IMR-90 (cell line): ENCODE measurements around the gene ADAMTS13. TPM values are rescaled to one million over a fixed set of nuclear protein-coding genes. Genes with fewer than 3 reads are reported as not detected.

ENCODE experiments used
- ATAC-seq: fragments of 200-7000 bp; cut with Tn5 transposase; 2 replicates; pipeline ENCODE4 v1.9.1; 2020; ENCODE audit warnings: low read depth, mild to moderate bottlenecking, moderate library complexity
- BruUV-seq: library from RNA; stranded (reverse); fragments of 400-500 nt; replicated peaks from 2 replicates; lab custom pipeline; 2021; lab: Mats Ljungman, UMichigan
- CTCF ChIA-PET: fragments of 300-600 bp; formaldehyde crosslinking; extraction: SDS; loops from one replicate; lab custom pipeline; 2021; ENCODE audit warnings: antibody characterized with exemption; lab: Yijun Ruan, JAX
- POLR2A ChIA-PET: fragments of 300-600 bp; sonication (Branson Sonifier 250); formaldehyde crosslinking; loops from one replicate; lab custom pipeline; 2022; ENCODE audit warnings: antibody characterized with exemption; ENCODE audit not compliant: unreplicated experiment; lab: Charles Lee
- DNase-seq: peaks from one replicate; pipeline ENCODE4 v3.0.0; 2013
- H2AFZ ChIP-seq: replicated peaks from 2 replicates; pipeline ENCODE3; 2013; ENCODE audit warnings: low read length, mild to moderate bottlenecking; ENCODE audit not compliant: poor library complexity
- H2AK5ac ChIP-seq: 2 replicates; pipeline ENCODE4 v1.6.1; 2013; ENCODE audit warnings: low read depth, low read length, inconsistent platforms
- H2AK9ac ChIP-seq: replicated peaks from 2 replicates; pipeline ENCODE3; 2013; ENCODE audit warnings: mild to moderate bottlenecking, low read depth, low read length, moderate library complexity; ENCODE audit not compliant: poor library complexity
- H2BK120ac ChIP-seq: 2 replicates; pipeline ENCODE4 v1.6.1; 2013; ENCODE audit warnings: low read depth, low read length, inconsistent platforms
- H2BK15ac ChIP-seq: 3 replicates; pipeline ENCODE4 v1.6.1; 2013; ENCODE audit warnings: low read depth, low read length, inconsistent platforms
- H2BK20ac ChIP-seq: 2 replicates; pipeline ENCODE4 v1.6.1; 2013; ENCODE audit warnings: low read depth, mild to moderate bottlenecking, inconsistent platforms, low read length, moderate library complexity
- H2BK5ac ChIP-seq: 2 replicates; pipeline ENCODE4 v1.6.1; 2013; ENCODE audit warnings: mild to moderate bottlenecking, low read depth, low read length, inconsistent platforms; ENCODE audit not compliant: poor library complexity, severe bottlenecking
- H3K14ac ChIP-seq: replicated peaks from 2 replicates; pipeline ENCODE4 v1.6.1; 2013; ENCODE audit warnings: low read depth, low read length, inconsistent platforms
- H3K18ac ChIP-seq: 2 replicates; pipeline ENCODE4 v1.6.1; 2013; ENCODE audit warnings: low read depth, low read length, control low read depth
- H3K23ac ChIP-seq: 2 replicates; pipeline ENCODE4 v1.6.1; 2013; ENCODE audit warnings: low read depth, low read length, inconsistent platforms
- H3K27ac ChIP-seq: 2 replicates; pipeline ENCODE4 v1.5.1; 2013; ENCODE audit warnings: mild to moderate bottlenecking, control low read depth, low read length; ENCODE audit not compliant: insufficient read depth
- H3K27me3 ChIP-seq: 2 replicates; pipeline ENCODE4 v1.6.1; 2013; ENCODE audit warnings: low read length; ENCODE audit not compliant: control insufficient read depth, insufficient read depth
- H3K36me3 ChIP-seq: 2 replicates; pipeline ENCODE4 v1.6.1; 2013; ENCODE audit warnings: low read length, mixed read lengths; ENCODE audit not compliant: control insufficient read depth, insufficient read depth
- H3K4ac ChIP-seq: 2 replicates; pipeline ENCODE4 v1.6.1; 2013; ENCODE audit warnings: low read depth, low read length, inconsistent platforms
- H3K4me1 ChIP-seq: 2 replicates; pipeline ENCODE4 v1.6.1; 2013; ENCODE audit warnings: low read length, mixed read lengths; ENCODE audit not compliant: control insufficient read depth, insufficient read depth
- H3K4me2 ChIP-seq: 2 replicates; pipeline ENCODE4 v1.6.1; 2013; ENCODE audit warnings: low read depth, mild to moderate bottlenecking, control low read depth, low read length, moderate library complexity
- H3K4me3 ChIP-seq: 2 replicates; pipeline ENCODE4 v1.5.1; 2013; ENCODE audit warnings: low read depth, mild to moderate bottlenecking, control low read depth, low read length, moderate library complexity; ENCODE audit not compliant: insufficient read depth
- H3K56ac ChIP-seq: 2 replicates; pipeline ENCODE4 v1.6.1; 2013; ENCODE audit warnings: low read length, inconsistent platforms; ENCODE audit not compliant: insufficient read depth; ENCODE audit errors: extremely low read depth
- H3K79me1 ChIP-seq, 2 experiments: 2 replicates each; pipeline ENCODE4 v1.6.1; 2013; ENCODE audit warnings: low read length in 2 of 2, inconsistent platforms in 1 of 2, low read depth in 1 of 2
- H3K9ac ChIP-seq: 2 replicates; pipeline ENCODE4 v1.6.1; 2013; ENCODE audit warnings: low read depth, low read length, control low read depth
- H3K9me1 ChIP-seq: 2 replicates; pipeline ENCODE4 v1.6.1; 2013; ENCODE audit warnings: low read length, inconsistent platforms; ENCODE audit not compliant: insufficient read depth
- H3K9me3 ChIP-seq: 2 replicates; pipeline ENCODE4 v1.6.1; 2013; ENCODE audit warnings: low read length; ENCODE audit not compliant: control insufficient read depth, insufficient read depth
- H4K20me1 ChIP-seq: 2 replicates; pipeline ENCODE4 v1.6.1; 2013; ENCODE audit warnings: low read length, inconsistent platforms; ENCODE audit not compliant: insufficient read depth
- H4K5ac ChIP-seq: 2 replicates; pipeline ENCODE4 v1.6.1; 2013; ENCODE audit warnings: mild to moderate bottlenecking, low read depth, low read length, control low read depth
- H4K8ac ChIP-seq, 2 experiments: 2 replicates each; pipeline ENCODE4 v1.6.1; 2013; ENCODE audit warnings: low read depth in 2 of 2, low read length in 2 of 2, control low read depth in 1 of 2, inconsistent platforms in 1 of 2
- H4K91ac ChIP-seq: 2 replicates; pipeline ENCODE4 v1.6.1; 2013; ENCODE audit warnings: low read depth, low read length, inconsistent platforms; ENCODE audit not compliant: insufficient read depth
- BHLHE40 ChIP-seq: fragments of 150-350 bp; IDR thresholded peaks from 2 replicates; pipeline ENCODE4 v1.6.1; 2016; ENCODE audit warnings: mild to moderate bottlenecking, low read depth, low read length
- CEBPB ChIP-seq: IDR thresholded peaks from 2 replicates; pipeline ENCODE4 v1.6.1; 2012; ENCODE audit warnings: low read depth, low read length, improper control_type of control experiment
- CHD1 ChIP-seq: IDR thresholded peaks from 2 replicates; pipeline ENCODE4 v1.6.1; 2012; ENCODE audit warnings: low read depth, low read length, improper control_type of control experiment
- CTCF ChIP-seq: conservative IDR thresholded peaks from 2 replicates; pipeline ENCODE4 v1.5.1; 2012; ENCODE audit warnings: mild to moderate bottlenecking, low read depth, low read length, improper control_type of control experiment
- ELK1 ChIP-seq: fragments of 150-350 bp; IDR thresholded peaks from 2 replicates; pipeline ENCODE4 v1.6.1; 2016; ENCODE audit warnings: low read depth, mild to moderate bottlenecking, low read length, moderate library complexity, borderline replicate concordance
- FOS ChIP-seq: fragments of 150-350 bp; IDR thresholded peaks from 2 replicates; pipeline ENCODE4 v1.6.1; 2016; ENCODE audit warnings: low read depth, low read length
- MAFK ChIP-seq: IDR thresholded peaks from 2 replicates; pipeline ENCODE4 v1.6.1; 2012; ENCODE audit warnings: low read depth, low read length, improper control_type of control experiment
- MAZ ChIP-seq: IDR thresholded peaks from 2 replicates; pipeline ENCODE4 v1.6.1; 2012; ENCODE audit warnings: low read depth, mild to moderate bottlenecking, low read length, improper control_type of control experiment, moderate library complexity, borderline replicate concordance
- MXI1 ChIP-seq: IDR thresholded peaks from 2 replicates; pipeline ENCODE4 v1.6.1; 2012; ENCODE audit warnings: low read depth, mild to moderate bottlenecking, low read length, moderate library complexity, borderline replicate concordance
- NFE2L2 ChIP-seq: fragments of 150-350 bp; IDR thresholded peaks from 2 replicates; pipeline ENCODE4 v1.6.1; 2016; ENCODE audit warnings: low read depth, mild to moderate bottlenecking, low read length
- POLR2A ChIP-seq: IDR thresholded peaks from 2 replicates; pipeline ENCODE4 v1.6.1; 2012; ENCODE audit warnings: mild to moderate bottlenecking, low read depth, low read length
- RCOR1 ChIP-seq: IDR thresholded peaks from 2 replicates; pipeline ENCODE4 v1.6.1; 2012; ENCODE audit warnings: mild to moderate bottlenecking, low read length, improper control_type of control experiment; ENCODE audit not compliant: insufficient replicate concordance
- RFX5 ChIP-seq: IDR thresholded peaks from 2 replicates; pipeline ENCODE4 v1.8.0; 2012; ENCODE audit warnings: low read depth, mild to moderate bottlenecking, low read length, moderate library complexity
- SMC3 ChIP-seq: fragments of 150-350 bp; IDR thresholded peaks from 2 replicates; pipeline ENCODE4 v1.6.1; 2016; ENCODE audit warnings: low read depth, mild to moderate bottlenecking, antibody characterized with exemption, low read length, moderate library complexity
- USF2 ChIP-seq: fragments of 150-350 bp; IDR thresholded peaks from 2 replicates; pipeline ENCODE4 v1.6.1; 2017; ENCODE audit warnings: mild to moderate bottlenecking, antibody characterized with exemption, low read length, low read depth
- WGBS, 2 experiments: methylation state at CpG; one replicate each; pipeline versions ENCODE4 v1.1.5 to v1.1.7; 2013; ENCODE audit warnings: missing lambda C conversion rate in 2 of 2; ENCODE audit not compliant: insufficient read length in 1 of 2; ENCODE audit errors: extremely low coverage in 2 of 2; 5-methylcytosine and 5-hydroxymethylcytosine counted together
- dilution Hi-C: fragments of 300-500 bp; cut with HindIII; formaldehyde crosslinking; loops from one replicate; pipeline ENCODE4 v1.14.3; 2018; ENCODE audit warnings: low sequenced_read_pairs; ENCODE audit not compliant: unreplicated experiment
- in situ Hi-C: fragments of 300-500 bp; cut with MboI; formaldehyde crosslinking; loops from 3 replicates; pipeline ENCODE4 v1.14.3; 2019; ENCODE audit warnings: low sequenced_read_pairs, inconsistent platforms, mixed read lengths
- intact Hi-C: fragments of 100-400 bp; cut with micrococcal nuclease; formaldehyde crosslinking; loops from 2 replicates; pipeline ENCODE4 v1.10.0; 2022
- polyA plus RNA-seq, 3 experiments: library from polyadenylated mRNA; depleted of rRNA; stranded (reverse); fragments of >200 nt; gene quantifications; 2 replicates each; pipeline ENCODE4 v1.2.3, GENCODE V29; 2012; ENCODE audit warnings: low replicate concordance in 1 of 3
- total RNA-seq: library from RNA; depleted of rRNA; stranded (reverse); fragments of >200 nt; gene quantifications from 2 replicates; pipeline ENCODE4 v1.2.3, GENCODE V29; 2012

The ADAMTS13 gene
- total and polyA plus RNA-seq, 2 of the 4 experiments (the other 2 are of a cell fraction), result 0.18 to 2.8 TPM

- Histone ChIP-seq H3K27me3 (no peaks in the 10 kb centered on the region), H3K79me1 (no peaks in the 10 kb centered on the region), H4K8ac (no peak overlapping the region), H2BK20ac (no peak overlapping the region), H3K14ac (no peak overlapping the region), H4K5ac (no peak overlapping the region), H2AK5ac (no peak overlapping the region), H3K9me3 (no peaks in the 10 kb centered on the region), H3K18ac (no peak overlapping the region), H4K91ac (no peak overlapping the region), H2AFZ (no peak overlapping the region), H4K20me1 (no peaks in the 10 kb centered on the region), H3K23ac (no peak overlapping the region), H3K4me2 (no peak overlapping the region), H3K56ac (no peak overlapping the region), H2BK5ac (no peak overlapping the region), H2BK15ac (no peak overlapping the region), H2BK120ac (no peak overlapping the region), H3K4me1 (no peaks in the 10 kb centered on the region), H3K4ac (no peak overlapping the region), H3K9me1 (no peaks in the 10 kb centered on the region), H3K36me3 (no peaks in the 10 kb centered on the region), H3K9ac (no peak overlapping the region), H3K4me3 (no peak overlapping the region), H3K27ac (no peak overlapping the region), H2AK9ac (no peak overlapping the region)
- ChIA-PET POLR2A (no interaction called here), CTCF (no interaction called here)
- TF ChIP-seq RCOR1 (no peak), CHD1 (no peak), MXI1 (no peak), CTCF (no peak), MAZ (no peak), USF2 (no peak), ELK1 (no peak), BHLHE40 (no peak), RFX5 (no peak), NFE2L2 (no peak), FOS (no peak), POLR2A (no peak), CEBPB (no peak), SMC3 (no peak), MAFK (no peak)
- no TSS peak for BruUV-seq
- 10% methylated on average over 6 of the region's 11 CpGs; no CpG with 5 or more reads in 1 of the 2 experiments for WGBS, 2 experiments
- intact Hi-C loops (no loop called here), in situ Hi-C loops (no loop called here), dilution Hi-C loops (no loop called here)
- ATAC-seq, result no peak
- DNase-seq, result no peak
Observed at GRCh38 chr9:133453651-133454050, 31.5 kb downstream of the ADAMTS13 start.
